ENCODE data around the gene KRCC1.

Gene KRCC1

DNA sequence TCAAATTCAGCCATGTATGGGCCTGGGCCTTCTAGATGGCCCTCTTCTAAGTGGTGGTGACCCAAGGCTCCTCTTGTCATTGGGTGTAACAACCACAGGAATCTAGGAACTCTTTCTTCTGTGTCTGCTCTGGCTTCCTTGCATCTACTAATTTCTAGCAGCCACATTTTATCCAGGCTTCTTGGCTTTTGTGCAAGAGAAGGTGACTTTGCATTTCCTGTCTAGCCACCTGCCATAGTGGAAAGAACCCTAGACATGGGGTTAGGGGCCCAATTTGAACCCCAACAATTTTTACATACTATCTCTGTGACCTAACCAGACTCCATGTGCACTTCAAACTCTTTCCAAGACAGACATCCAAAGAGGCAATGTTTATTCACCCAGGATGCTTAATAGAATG lies 37.2 kb upstream of the KRCC1 start:
- Histone ChIP-seq H3K36me3 (ENCODE audit: insufficient read depth) (no peaks in the 10 kb centered on the region), H3K27ac (no peak overlapping the region), H2AFZ (ENCODE audit: low read depth) (no peak overlapping the region), H3K4me3 (IDR thresholded peaks at IDR 0.05; ENCODE audit: insufficient read depth, low read depth, low read length) (no peak overlapping the region), H3K27me3 (ENCODE audit: insufficient read depth, low read depth) (no peaks in the 10 kb centered on the region), H3K4me2 (no peak overlapping the region), H4K20me1 (ENCODE audit: insufficient read depth) (no peaks in the 10 kb centered on the region), H3K4me1 (ENCODE audit: low read depth, poor library complexity, severe bottlenecking) (peaks cover 4% of the 10 kb centered on the region), H3K9ac (no peak overlapping the region), H3K79me2 (ENCODE audit: insufficient read depth, low read depth) (no peaks in the 10 kb centered on the region)
- TF ChIP-seq, protein P1, sequence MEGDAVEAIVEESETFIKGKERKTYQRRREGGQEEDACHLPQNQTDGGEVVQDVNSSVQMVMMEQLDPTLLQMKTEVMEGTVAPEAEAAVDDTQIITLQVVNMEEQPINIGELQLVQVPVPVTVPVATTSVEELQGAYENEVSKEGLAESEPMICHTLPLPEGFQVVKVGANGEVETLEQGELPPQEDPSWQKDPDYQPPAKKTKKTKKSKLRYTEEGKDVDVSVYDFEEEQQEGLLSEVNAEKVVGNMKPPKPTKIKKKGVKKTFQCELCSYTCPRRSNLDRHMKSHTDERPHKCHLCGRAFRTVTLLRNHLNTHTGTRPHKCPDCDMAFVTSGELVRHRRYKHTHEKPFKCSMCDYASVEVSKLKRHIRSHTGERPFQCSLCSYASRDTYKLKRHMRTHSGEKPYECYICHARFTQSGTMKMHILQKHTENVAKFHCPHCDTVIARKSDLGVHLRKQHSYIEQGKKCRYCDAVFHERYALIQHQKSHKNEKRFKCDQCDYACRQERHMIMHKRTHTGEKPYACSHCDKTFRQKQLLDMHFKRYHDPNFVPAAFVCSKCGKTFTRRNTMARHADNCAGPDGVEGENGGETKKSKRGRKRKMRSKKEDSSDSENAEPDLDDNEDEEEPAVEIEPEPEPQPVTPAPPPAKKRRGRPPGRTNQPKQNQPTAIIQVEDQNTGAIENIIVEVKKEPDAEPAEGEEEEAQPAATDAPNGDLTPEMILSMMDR (conservative IDR thresholded peaks at IDR 0.05; ENCODE audit: low read depth, low read length), result no peak

- no peaks in the 10 kb centered on the region for H3K27me3 ChIP-seq (ENCODE audit: insufficient read depth, low read depth)
- no peak overlapping the region for H3K4me3 ChIP-seq (IDR thresholded peaks at IDR 0.05; ENCODE audit: insufficient read depth, low read depth, low read length)
- no peak overlapping the region for H3K27ac ChIP-seq
- H3K79me2 ChIP-seq (ENCODE audit: insufficient read depth, low read depth), result no peaks in the 10 kb centered on the region
- TF ChIP-seq, protein P1 (conservative IDR thresholded peaks at IDR 0.05; ENCODE audit: low read depth, low read length), result no peak
- H3K36me3 ChIP-seq (ENCODE audit: insufficient read depth), result no peaks in the 10 kb centered on the region
- no peak overlapping the region for H3K9ac ChIP-seq
- no peak overlapping the region for H2AFZ ChIP-seq (ENCODE audit: low read depth)
- H3K4me1 ChIP-seq (ENCODE audit: low read depth, poor library complexity, severe bottlenecking), result peaks cover 4% of the 10 kb centered on the region
- H4K20me1 ChIP-seq (ENCODE audit: insufficient read depth), result no peaks in the 10 kb centered on the region
- H3K4me2 ChIP-seq, result no peak overlapping the region
These were observed 36.4 kb upstream of the KRCC1 start for GRCh38 chr2:88091943-88092342.

DNA sequence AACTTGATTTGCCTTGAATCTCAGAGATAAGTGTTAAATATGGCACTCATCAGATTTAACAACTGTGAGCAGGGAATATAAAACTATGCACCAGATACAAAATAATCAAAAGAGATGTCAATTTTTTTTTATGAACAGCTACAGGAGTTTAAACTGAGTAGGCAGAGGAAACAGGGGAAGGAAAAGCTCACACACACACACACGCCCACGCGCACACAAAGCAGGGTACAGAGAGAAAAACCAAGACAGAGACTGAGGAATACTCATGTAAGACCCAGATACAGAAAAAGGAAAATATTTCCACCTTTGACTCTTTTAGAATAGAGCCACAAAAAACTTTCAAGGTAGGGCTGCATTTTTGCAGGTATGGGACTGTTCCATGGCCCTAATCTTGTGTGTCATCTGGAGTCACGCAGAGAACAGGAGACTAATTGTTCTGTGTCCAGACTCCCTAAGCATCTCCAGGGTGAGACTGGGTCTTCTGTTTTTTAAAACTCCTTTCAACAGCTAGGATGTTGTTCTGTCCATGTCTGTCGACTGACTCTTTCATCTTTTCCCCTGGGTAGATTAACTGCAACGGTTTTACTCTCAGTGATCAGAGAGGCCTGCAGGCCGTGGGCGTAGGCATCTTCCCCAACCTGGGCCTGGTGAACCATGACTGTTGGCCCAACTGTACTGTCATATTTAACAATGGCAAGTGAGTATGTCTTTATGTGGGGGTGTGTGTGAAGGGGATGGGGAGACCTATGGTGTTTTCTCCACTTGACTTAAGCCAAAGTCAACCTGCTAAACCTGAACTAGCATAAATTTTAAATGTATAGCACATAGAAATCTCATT lies 35.1 kb upstream of the KRCC1 start:
- H3K27me3 ChIP-seq (ENCODE audit: insufficient read depth, low read depth), result no peaks in the 10 kb centered on the region
- H4K20me1 ChIP-seq (ENCODE audit: insufficient read depth), result no peaks in the 10 kb centered on the region
- no peak overlapping the region for H2AFZ ChIP-seq (ENCODE audit: low read depth)
- no peaks in the 10 kb centered on the region for H3K36me3 ChIP-seq (ENCODE audit: insufficient read depth)
- peaks cover 4% of the 10 kb centered on the region for H3K4me1 ChIP-seq (ENCODE audit: low read depth, poor library complexity, severe bottlenecking)
- H3K4me3 ChIP-seq (IDR thresholded peaks at IDR 0.05; ENCODE audit: insufficient read depth, low read depth, low read length), result no peak overlapping the region
- no peak overlapping the region for H3K9ac ChIP-seq
- TF ChIP-seq, protein P1 (conservative IDR thresholded peaks at IDR 0.05; ENCODE audit: low read depth, low read length), result no peak
- no peak overlapping the region for H3K27ac ChIP-seq
- H3K79me2 ChIP-seq (ENCODE audit: insufficient read depth, low read depth), result no peaks in the 10 kb centered on the region
- no peak overlapping the region for H3K4me2 ChIP-seq

DNA sequence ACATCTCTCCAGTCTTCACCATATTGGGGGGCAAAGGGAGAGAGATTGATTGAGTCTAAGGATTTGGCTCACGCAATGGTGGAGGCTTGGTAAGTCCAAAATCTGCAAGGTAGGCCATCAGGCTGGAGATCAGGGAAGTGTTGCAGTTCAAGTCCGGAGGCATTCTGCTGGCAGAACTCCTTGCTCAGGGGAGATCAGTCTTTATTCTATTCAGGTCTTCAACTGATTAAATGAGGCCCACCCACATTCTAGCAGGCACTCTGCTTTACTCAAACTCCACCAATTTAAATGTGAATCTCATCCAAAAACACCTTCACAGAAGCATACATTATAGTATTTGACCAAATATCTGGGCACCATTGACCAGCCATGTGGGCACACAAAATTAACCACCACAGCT lies 33.4 kb upstream of the KRCC1 start:
- TF ChIP-seq, protein P1 (conservative IDR thresholded peaks at IDR 0.05; ENCODE audit: low read depth, low read length), result no peak
- Histone ChIP-seq H3K9ac (no peak overlapping the region), H3K4me3 (IDR thresholded peaks at IDR 0.05; ENCODE audit: insufficient read depth, low read depth, low read length) (no peak overlapping the region), H3K36me3 (ENCODE audit: insufficient read depth) (no peaks in the 10 kb centered on the region), H3K4me2 (no peak overlapping the region), H3K79me2 (ENCODE audit: insufficient read depth, low read depth) (no peaks in the 10 kb centered on the region), H3K4me1 (ENCODE audit: low read depth, poor library complexity, severe bottlenecking) (peaks cover 4% of the 10 kb centered on the region), H3K27me3 (ENCODE audit: insufficient read depth, low read depth) (no peaks in the 10 kb centered on the region), H3K27ac (no peak overlapping the region), H2AFZ (ENCODE audit: low read depth) (no peak overlapping the region), H4K20me1 (ENCODE audit: insufficient read depth) (no peaks in the 10 kb centered on the region)

Data from KMS-11 (cell line).